Thyroid gland (tissue), 4 donors: ENCODE measurements around the gene ZFAND2B.

Experiments
- POLR2A ChIP-seq, 2 donors: fragments of 450-650 bp; IDR thresholded peaks; one replicate each; pipeline ENCODE4 v1.6.1; 2017; ENCODE audit warnings: antibody characterized with exemption in 2 of 2, mild to moderate bottlenecking in 2 of 2, moderate library complexity in 1 of 2
- TF ChIP-seq, protein P1 (sequence below), 6 experiments: fragments of 200-600 bp in 3 of 6; fragments of 450-650 bp in 3 of 6; sonication (generic) in 3 of 6; IDR thresholded peaks; one replicate each; pipeline ENCODE4 v1.5.1; 2016 to 2019; ENCODE audit warnings: antibody characterized with exemption in 6 of 6, mild to moderate bottlenecking in 2 of 6, inconsistent platforms in 1 of 6, moderate library complexity in 1 of 6

- TF ChIP-seq, protein P1, sequence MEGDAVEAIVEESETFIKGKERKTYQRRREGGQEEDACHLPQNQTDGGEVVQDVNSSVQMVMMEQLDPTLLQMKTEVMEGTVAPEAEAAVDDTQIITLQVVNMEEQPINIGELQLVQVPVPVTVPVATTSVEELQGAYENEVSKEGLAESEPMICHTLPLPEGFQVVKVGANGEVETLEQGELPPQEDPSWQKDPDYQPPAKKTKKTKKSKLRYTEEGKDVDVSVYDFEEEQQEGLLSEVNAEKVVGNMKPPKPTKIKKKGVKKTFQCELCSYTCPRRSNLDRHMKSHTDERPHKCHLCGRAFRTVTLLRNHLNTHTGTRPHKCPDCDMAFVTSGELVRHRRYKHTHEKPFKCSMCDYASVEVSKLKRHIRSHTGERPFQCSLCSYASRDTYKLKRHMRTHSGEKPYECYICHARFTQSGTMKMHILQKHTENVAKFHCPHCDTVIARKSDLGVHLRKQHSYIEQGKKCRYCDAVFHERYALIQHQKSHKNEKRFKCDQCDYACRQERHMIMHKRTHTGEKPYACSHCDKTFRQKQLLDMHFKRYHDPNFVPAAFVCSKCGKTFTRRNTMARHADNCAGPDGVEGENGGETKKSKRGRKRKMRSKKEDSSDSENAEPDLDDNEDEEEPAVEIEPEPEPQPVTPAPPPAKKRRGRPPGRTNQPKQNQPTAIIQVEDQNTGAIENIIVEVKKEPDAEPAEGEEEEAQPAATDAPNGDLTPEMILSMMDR (IDR thresholded peaks at IDR 0.05): no peak
- no peak for TF ChIP-seq POLR2A (IDR thresholded peaks at IDR 0.05)
Observed at GRCh38 chr2:219244789-219245147, 38.2 kb downstream of the ZFAND2B start.
